22Rv1 (cell line): ENCODE measurements around the gene MORN1.

Experiments used
- ZFX ChIP-seq: fragments of 450-650 bp; IDR thresholded peaks from 2 replicates; pipeline ENCODE4 v1.6.1; 2017; ENCODE audit warnings: antibody characterized with exemption, borderline replicate concordance
- TF ChIP-seq, protein P1 (sequence below): fragments of 450-650 bp; IDR thresholded peaks from 2 replicates; pipeline ENCODE4 v1.5.1; 2017; ENCODE audit warnings: mild to moderate bottlenecking

- TF ChIP-seq, protein P1, sequence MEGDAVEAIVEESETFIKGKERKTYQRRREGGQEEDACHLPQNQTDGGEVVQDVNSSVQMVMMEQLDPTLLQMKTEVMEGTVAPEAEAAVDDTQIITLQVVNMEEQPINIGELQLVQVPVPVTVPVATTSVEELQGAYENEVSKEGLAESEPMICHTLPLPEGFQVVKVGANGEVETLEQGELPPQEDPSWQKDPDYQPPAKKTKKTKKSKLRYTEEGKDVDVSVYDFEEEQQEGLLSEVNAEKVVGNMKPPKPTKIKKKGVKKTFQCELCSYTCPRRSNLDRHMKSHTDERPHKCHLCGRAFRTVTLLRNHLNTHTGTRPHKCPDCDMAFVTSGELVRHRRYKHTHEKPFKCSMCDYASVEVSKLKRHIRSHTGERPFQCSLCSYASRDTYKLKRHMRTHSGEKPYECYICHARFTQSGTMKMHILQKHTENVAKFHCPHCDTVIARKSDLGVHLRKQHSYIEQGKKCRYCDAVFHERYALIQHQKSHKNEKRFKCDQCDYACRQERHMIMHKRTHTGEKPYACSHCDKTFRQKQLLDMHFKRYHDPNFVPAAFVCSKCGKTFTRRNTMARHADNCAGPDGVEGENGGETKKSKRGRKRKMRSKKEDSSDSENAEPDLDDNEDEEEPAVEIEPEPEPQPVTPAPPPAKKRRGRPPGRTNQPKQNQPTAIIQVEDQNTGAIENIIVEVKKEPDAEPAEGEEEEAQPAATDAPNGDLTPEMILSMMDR = no peak
- no peak for TF ChIP-seq ZFX
These were observed 8.7 kb upstream of the MORN1 start for GRCh38 chr1:2399890-2400575.
